Stimulated activated CD4-positive, alpha-beta T cell treated with anti-CD3 and anti-CD28 coated beads, Interleukin-1b, Interleukin-23, amount 100 ng/mL, for 48 hours (primary cell): ENCODE measurements around the gene KDM2A.
"Not testable (repeated sequence)": the region's sequence is repeated elsewhere in the genome, so short reads cannot be mapped to it uniquely, and the experiment has no call there.

Experiments
- DNase-seq: peaks from one replicate; pipeline ENCODE4 v3.0.0-alpha.2; 2020

Gene KDM2A

GRCh38 chr11:67174311-67174710 is 55.2 kb downstream of the KDM2A start:
- DNase-seq = no peak

DNA sequence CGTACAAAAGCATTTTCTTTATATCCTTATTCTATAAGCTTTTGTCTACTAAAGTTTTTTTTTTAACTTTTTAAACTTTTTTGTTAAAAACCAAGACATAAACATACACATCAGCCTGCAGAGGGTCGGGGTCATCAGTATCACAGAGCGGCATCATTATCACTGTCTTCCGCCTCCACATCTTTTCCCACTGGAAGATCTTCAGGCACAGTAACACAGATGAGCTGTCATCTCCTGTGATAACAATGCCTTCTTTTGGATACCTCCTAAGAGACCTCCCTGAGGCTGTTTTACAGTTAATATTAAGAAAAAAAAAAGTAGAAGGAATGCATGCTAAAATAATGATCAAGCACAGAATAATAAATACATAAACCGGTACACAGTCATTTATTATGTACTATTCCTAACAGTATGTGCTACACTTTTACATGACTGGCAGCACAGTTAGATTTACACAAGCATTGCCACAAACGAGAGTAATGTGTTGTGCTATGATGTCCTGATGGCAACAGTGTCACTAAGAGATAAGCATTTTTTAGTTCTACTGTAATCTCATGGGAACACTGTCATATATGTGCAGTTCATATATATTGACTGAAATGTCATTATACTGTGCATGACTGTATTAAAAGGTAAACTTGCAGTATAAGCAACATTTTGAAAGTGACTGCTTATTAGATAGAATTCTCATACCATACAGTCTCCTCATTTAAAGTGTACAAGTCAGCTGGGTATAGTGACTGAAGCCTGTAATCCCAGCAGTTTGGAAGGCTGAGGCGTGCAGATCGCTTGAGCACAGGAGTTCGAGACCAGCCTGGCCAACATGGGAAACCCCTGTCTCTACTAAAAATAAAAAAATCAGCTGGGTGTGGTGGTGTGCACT is 58.6 kb downstream of the KDM2A start:
- no peak for DNase-seq

DNA sequence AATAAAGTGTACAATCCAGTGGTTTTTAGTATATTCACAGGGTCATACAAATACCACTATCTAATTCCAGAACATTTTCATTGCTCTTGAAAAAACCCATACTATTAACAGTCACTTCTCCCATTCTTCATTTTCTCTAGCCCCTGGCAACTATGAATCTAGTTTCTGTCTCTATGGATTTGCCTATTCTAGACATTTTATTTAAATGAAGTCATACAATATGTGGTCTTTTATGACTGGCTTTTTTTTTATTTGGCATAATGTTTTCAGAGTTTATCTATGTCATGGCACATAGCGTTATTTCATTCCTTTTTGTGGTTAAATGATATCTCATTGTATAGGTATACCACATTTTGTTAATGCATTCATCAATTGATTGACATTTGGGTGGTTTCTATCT is 59.4 kb downstream of the KDM2A start:
- no peak for DNase-seq

- DNase-seq = no peak
Measured at GRCh38 chr11:67178878-67179277, 59.8 kb downstream of the KDM2A start.

- no peak for DNase-seq
Measured at GRCh38 chr11:67179892-67180490, 60.9 kb downstream of the KDM2A start.

GRCh38 chr11:67194096-67194495 is 75.0 kb downstream of the KDM2A start:
- DNase-seq = no peak

- DNase-seq = no peak
Measured at GRCh38 chr11:67195971-67196456, 77.0 kb downstream of the KDM2A start.

- no peak for DNase-seq
Measured at GRCh38 chr11:67197606-67198005, 78.5 kb downstream of the KDM2A start.

DNA sequence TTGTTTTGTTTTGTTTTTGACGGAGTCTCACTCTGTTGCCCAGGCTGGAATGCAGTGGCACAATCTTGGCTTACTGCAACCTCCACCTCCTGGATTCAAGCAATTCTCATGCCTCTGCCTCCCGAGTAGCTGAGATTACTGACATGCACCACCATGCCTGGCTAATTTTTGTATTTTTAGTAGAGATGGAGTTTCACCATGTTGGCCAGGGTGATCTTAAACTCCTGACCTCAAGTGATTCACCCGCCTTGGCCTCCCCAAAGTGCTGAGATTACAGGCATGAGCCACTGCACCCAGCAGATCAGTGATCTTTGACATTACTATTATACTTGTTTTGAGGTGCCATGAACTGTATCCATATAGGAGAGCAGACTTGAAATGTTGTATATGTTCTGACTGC is 79.7 kb downstream of the KDM2A start:
- not testable (repeated sequence) for DNase-seq

- DNase-seq = no peak
Measured at GRCh38 chr11:67199751-67200150, 80.7 kb downstream of the KDM2A start.

- DNase-seq = no peak
Measured at GRCh38 chr11:67202028-67202427, 83.0 kb downstream of the KDM2A start.

GRCh38 chr11:67204822-67205221 is 85.8 kb downstream of the KDM2A start:
- DNase-seq = no peak

- DNase-seq = not testable (repeated sequence)
Measured at GRCh38 chr11:67209222-67209621, 90.2 kb downstream of the KDM2A start.

GRCh38 chr11:67211656-67212436 is 92.8 kb downstream of the KDM2A start:
- DNase-seq = no peak

DNA sequence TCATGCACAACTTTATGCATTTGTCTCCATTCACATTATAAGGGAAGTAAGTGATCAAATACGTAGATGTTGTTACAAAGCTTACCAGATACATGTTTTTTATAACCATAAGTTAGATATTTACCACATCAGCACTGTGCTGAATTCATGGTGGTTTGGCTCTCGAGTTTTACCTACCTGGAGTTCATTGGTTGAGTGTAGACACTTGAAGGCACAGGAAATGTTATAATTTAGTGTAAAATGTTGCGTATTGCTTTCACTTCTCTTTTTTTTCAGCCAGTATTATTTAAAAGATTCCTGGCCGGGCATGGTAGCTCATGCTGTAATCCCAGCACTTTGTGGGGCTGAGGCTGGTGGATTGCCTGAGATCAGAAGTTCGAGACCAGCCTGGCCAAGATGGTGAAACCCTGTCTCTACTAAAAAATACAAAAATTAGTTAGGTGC is 94.1 kb downstream of the KDM2A start:
- DNase-seq = no peak

DNA sequence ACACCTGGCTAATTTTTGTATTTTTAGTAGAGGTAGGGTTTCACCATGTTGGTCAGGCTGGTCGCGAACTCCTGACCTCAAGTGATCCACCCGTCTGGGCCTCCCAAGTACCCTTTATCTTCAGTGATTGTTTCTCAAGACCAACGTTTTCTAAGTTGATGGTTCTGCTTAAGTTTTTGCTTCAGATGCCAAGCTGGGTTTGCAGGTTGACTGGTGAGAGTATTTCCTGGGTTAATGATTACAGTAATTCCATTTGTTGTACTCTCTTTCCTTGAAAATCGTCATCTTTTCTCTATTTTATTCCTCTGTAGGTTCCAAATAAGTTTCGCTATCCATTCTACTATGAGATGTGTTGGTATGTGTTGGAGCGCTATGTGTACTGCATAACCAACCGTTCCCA is 108.7 kb downstream of the KDM2A start:
- DNase-seq = no peak

GRCh38 chr11:67230406-67230805 is 111.3 kb downstream of the KDM2A start:
- no peak for DNase-seq

GRCh38 chr11:67230886-67231285 is 111.8 kb downstream of the KDM2A start:
- DNase-seq = no peak

GRCh38 chr11:67233584-67234190 is 114.6 kb downstream of the KDM2A start:
- no peak for DNase-seq

DNA sequence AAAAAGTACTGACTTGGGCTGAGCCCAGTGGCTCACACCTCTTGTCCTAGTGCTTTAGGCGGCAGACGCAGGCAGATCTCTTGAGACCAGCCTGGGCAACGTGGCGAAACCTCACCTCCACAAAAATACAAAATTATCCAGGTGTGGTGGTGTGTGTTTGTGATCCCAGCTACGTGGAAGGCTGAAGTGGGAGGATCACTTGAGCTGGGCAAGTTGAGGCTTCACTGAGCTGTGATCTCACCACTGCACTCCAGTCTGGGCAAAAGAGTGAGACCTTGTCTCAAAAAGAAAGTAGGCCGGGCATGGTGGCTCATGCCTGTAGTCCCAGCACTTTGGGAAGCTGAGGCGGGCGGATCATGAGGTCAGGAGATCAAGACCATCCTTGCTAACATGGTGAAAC is 115.5 kb downstream of the KDM2A start:
- not testable (repeated sequence) for DNase-seq

DNA sequence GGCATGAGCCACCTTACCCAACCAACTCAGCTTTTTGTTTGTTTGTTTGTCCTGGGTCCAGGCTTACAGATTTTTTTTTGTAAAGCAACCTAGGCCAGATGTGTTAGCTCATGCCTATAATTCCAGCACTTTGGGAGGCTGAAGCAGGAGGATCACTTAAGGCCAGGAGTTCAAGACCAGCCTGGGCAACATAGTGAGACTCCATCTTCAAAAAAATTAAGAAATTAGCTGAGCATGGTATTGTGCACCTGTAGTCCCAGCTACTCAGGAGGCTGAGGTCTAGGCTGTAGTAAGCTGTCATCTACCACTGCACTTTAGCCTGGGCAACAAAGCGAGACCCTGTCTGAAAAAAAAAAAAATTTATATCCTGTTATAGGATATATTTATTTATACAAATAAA is 118.5 kb downstream of the KDM2A start:
- no peak for DNase-seq

DNA sequence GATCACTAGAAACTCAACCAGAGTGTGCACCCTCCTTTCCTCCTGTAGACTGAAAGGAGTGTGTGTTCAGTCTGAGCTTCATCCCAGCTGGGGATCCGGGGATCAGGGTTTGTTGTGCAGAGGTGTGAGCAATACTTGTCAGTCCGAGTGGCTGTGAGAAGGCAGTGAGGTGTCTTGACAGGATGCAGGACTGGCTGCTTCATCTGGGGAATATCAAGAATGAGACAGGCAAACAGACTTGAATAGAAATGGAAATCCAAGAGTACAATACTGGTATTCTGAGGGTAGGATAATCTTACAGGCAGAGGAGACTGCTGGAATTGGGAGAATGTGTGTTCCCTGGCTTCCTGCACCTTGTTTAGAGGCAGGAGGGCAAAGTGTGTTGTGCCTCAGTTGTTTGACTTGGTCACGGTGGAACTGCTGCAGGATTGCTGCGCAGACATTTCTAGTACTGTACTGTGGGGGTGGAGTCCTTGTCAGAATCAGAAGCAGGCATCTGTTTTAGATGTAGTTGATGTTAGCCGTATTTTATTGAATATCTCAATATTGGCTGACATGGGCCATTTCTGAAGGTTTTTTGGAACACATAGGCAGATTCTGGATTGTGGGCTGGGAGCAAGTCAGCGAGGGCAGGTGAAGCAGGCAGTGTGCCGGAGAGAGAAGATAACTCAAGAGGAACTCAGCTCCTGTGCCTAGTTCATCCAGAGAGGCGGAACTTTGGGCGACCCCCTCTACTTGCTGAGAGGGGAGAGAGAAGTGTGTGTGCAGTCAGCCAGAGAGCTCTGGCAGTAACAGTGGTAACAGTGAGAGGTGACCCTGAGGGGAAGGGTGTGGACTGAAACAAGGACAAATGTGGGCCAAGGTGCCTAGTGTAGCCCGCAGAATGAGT is 120.1 kb downstream of the KDM2A start:
- no peak for DNase-seq
